ENCODE results near the gene TOP3B.
"Not testable (repeated sequence)": the region's sequence is repeated elsewhere in the genome, so short reads cannot be mapped to it uniquely, and the experiment has no call there.

TOP3B gene

GRCh38 chr22:21942407-21943343 is 39.9 kb downstream of the TOP3B start:
- FAIRE-seq: no peak

GRCh38 chr22:21941921-21942320 is 40.7 kb downstream of the TOP3B start:
- no peak for FAIRE-seq

- no peak for FAIRE-seq
Observed at GRCh38 chr22:21940521-21940920, 42.1 kb downstream of the TOP3B start.

GRCh38 chr22:21939935-21940334 is 42.7 kb downstream of the TOP3B start:
- not testable (repeated sequence) for FAIRE-seq

- FAIRE-seq: no peak
Observed at GRCh38 chr22:21939461-21939913, 43.1 kb downstream of the TOP3B start.

- FAIRE-seq: no peak
Observed at GRCh38 chr22:21938906-21939305, 43.7 kb downstream of the TOP3B start.

GRCh38 chr22:21938071-21938822 is 44.3 kb downstream of the TOP3B start:
- FAIRE-seq: no peak

- FAIRE-seq: no peak
Observed at GRCh38 chr22:21937821-21938070, 44.8 kb downstream of the TOP3B start.

GRCh38 chr22:21937041-21937820 is 45.4 kb downstream of the TOP3B start:
- no peak for FAIRE-seq

GRCh38 chr22:21936151-21936775 is 46.3 kb downstream of the TOP3B start:
- FAIRE-seq: no peak

GRCh38 chr22:21933910-21934309 is 48.7 kb downstream of the TOP3B start:
- no peak for FAIRE-seq

- no peak for FAIRE-seq
Observed at GRCh38 chr22:21933413-21933812, 49.2 kb downstream of the TOP3B start.

GRCh38 chr22:21932347-21932746 is 50.2 kb downstream of the TOP3B start:
- no peak for FAIRE-seq

GRCh38 chr22:21931056-21931455 is 51.5 kb downstream of the TOP3B start:
- no peak for FAIRE-seq

GRCh38 chr22:21929253-21929652 is 53.3 kb downstream of the TOP3B start:
- FAIRE-seq: no peak

GRCh38 chr22:21928048-21928447 is 54.5 kb downstream of the TOP3B start:
- no peak for FAIRE-seq

- no peak for FAIRE-seq
Observed at GRCh38 chr22:21927174-21927823, 55.3 kb downstream of the TOP3B start.

- FAIRE-seq: no peak
Observed at GRCh38 chr22:21926728-21927127, 55.9 kb downstream of the TOP3B start.

GRCh38 chr22:21923163-21923561 is 59.4 kb downstream of the TOP3B start:
- FAIRE-seq: no peak

- FAIRE-seq: no peak
Observed at GRCh38 chr22:21922370-21923162, 60.0 kb downstream of the TOP3B start.

- no peak for FAIRE-seq
Observed at GRCh38 chr22:21921729-21922128, 60.9 kb downstream of the TOP3B start.
